ENCODE data around the gene CDK11A.
"Not testable (repeated sequence)": the region's sequence is repeated elsewhere in the genome, so short reads cannot be mapped to it uniquely, and the experiment has no call there.

GRCh38 chr1:1749941-1750340 is 25.8 kb upstream of the CDK11A start:
- TF ChIP-seq CTCF (IDR thresholded peaks at IDR 0.05; ENCODE audit: poor library complexity); EZH2 (IDR thresholded peaks at IDR 0.05; ENCODE audit: borderline replicate concordance): not testable (repeated sequence)
